CD4-positive, alpha-beta T cell treated with Interleukin-21 for 1 hour (primary cell): Measurements from ENCODE around the gene CETN1.

ENCODE experiments used
- DNase-seq: peaks from one replicate; pipeline ENCODE4 v3.0.0-alpha.2; 2020

Gene CETN1

GRCh38 chr18:577643-578375, 2.4 kb upstream of the CETN1 start:
- no peak for DNase-seq

GRCh38 chr18:579238-579637, 942 bp upstream of the CETN1 start:
- DNase-seq: no peak

GRCh38 chr18:581096-581495, 916 bp downstream of the CETN1 start:
- no peak for DNase-seq

GRCh38 chr18:582465-582864, 2.3 kb downstream of the CETN1 start:
- DNase-seq: no peak

GRCh38 chr18:595068-595467, 14.9 kb downstream of the CETN1 start:
- no peak for DNase-seq

GRCh38 chr18:595571-595970, 15.4 kb downstream of the CETN1 start:
- no peak for DNase-seq

GRCh38 chr18:596288-596881, 16.2 kb downstream of the CETN1 start:
- no peak for DNase-seq

- DNase-seq: no peak
These were observed 18.0 kb downstream of the CETN1 start for GRCh38 chr18:598124-598589.

- DNase-seq: no peak
These were observed 19.9 kb downstream of the CETN1 start for GRCh38 chr18:600107-600506.

GRCh38 chr18:604771-605170, 24.6 kb downstream of the CETN1 start:
- DNase-seq: no peak

GRCh38 chr18:607930-608329, 27.8 kb downstream of the CETN1 start:
- no peak for DNase-seq

- no peak for DNase-seq
These were observed 30.2 kb downstream of the CETN1 start for GRCh38 chr18:610214-610928.

- DNase-seq: no peak
These were observed 32.0 kb downstream of the CETN1 start for GRCh38 chr18:612156-612555.

GRCh38 chr18:614193-614592, 34.0 kb downstream of the CETN1 start:
- DNase-seq: no peak

GRCh38 chr18:615092-615521, 34.9 kb downstream of the CETN1 start:
- peak; percentile 8 for DNase-seq

- DNase-seq: no peak
These were observed 35.6 kb downstream of the CETN1 start for GRCh38 chr18:615773-616172.

- peak; percentile 39 for DNase-seq
These were observed 36.3 kb downstream of the CETN1 start for GRCh38 chr18:616380-616995.

- DNase-seq: no peak
These were observed 37.9 kb downstream of the CETN1 start for GRCh38 chr18:617970-618504.

GRCh38 chr18:618618-619017, 38.4 kb downstream of the CETN1 start:
- no peak for DNase-seq

- DNase-seq: no peak
These were observed 41.3 kb downstream of the CETN1 start for GRCh38 chr18:621291-622043.

- no peak for DNase-seq
These were observed 42.1 kb downstream of the CETN1 start for GRCh38 chr18:622289-622688.
